ENCODE measurements around the gene MBNL1. TPM values are rescaled to one million over a fixed set of nuclear protein-coding genes. Genes with fewer than 3 reads are reported as not detected.

MBNL1 gene
- total and polyA plus RNA-seq, 4 donors, result 17.1 to 110 (median 62.3) TPM

GRCh38 chr3:152313914-152314313 lies 45.2 kb downstream of the MBNL1 start:
- no peaks in the 10 kb centered on the region for H3K9me3 ChIP-seq (ENCODE audit: control insufficient read depth in 4 of 4, low read length in 3 of 4)
- H3K4me3 ChIP-seq (ENCODE audit: low read depth in 1 of 3, low read length in 3 of 3), result no peak overlapping the region
- H3K4me1 ChIP-seq (ENCODE audit: control insufficient read depth in 4 of 4, insufficient read depth in 4 of 4, low read length in 3 of 4), result peaks cover 8 to 19% (median 10%) of the 10 kb centered on the region in 4 donors
- peak overlapping the region in 1 of 2 donors; percentile 79 for H3K27ac ChIP-seq (ENCODE audit: low read depth in 1 of 2, low read length in 2 of 2)
- no peaks in the 10 kb centered on the region for H3K27me3 ChIP-seq (ENCODE audit: control insufficient read depth in 4 of 4, insufficient read depth in 4 of 4, low read length in 3 of 4)
- TF ChIP-seq HNF4G (IDR thresholded peaks at IDR 0.05), result no peak
- no peak for TF ChIP-seq RXRA (IDR thresholded peaks at IDR 0.05)
- no peak for TF ChIP-seq FOXA1 (IDR thresholded peaks at IDR 0.05)
- no peak for TF ChIP-seq TAF1 (conservative IDR thresholded peaks at IDR 0.05)
- TF ChIP-seq NR2F2 (IDR thresholded peaks at IDR 0.05), result no peak
- TF ChIP-seq SP1 (IDR thresholded peaks at IDR 0.05), result no peak
- no peak for TF ChIP-seq ATF3 (IDR thresholded peaks at IDR 0.05)
- no peak for TF ChIP-seq ZBTB33 (IDR thresholded peaks at IDR 0.05)
- TF ChIP-seq FOXA2 (IDR thresholded peaks at IDR 0.05), result no peak
- TF ChIP-seq RAD21 (IDR thresholded peaks at IDR 0.05), result no peak
- no peak for TF ChIP-seq CTCF (IDR thresholded peaks at IDR 0.05; ENCODE audit: low read depth, low read length, missing input control)
- TF ChIP-seq MAX (IDR thresholded peaks at IDR 0.05), result no peak
- no peak for DNase-seq (ENCODE audit: low spot score)
- no peak overlapping the region for H3K9ac ChIP-seq (ENCODE audit: low read depth in 1 of 2, low read length in 2 of 2)
- H3K36me3 ChIP-seq (ENCODE audit: control insufficient read depth in 4 of 4, insufficient read depth in 3 of 4, low read depth in 1 of 4, low read length in 3 of 4), result no peaks in the 10 kb centered on the region

- DNase-seq (ENCODE audit: low spot score), result no peak
- H3K27ac ChIP-seq (ENCODE audit: low read depth in 1 of 2, low read length in 2 of 2), result peak overlapping the region; percentile 40 to 79
- WGBS, result 62% methylated on average over 3 of the region's 3 CpGs
- H3K9me3 ChIP-seq (ENCODE audit: control insufficient read depth in 4 of 4, low read length in 3 of 4), result no peaks in the 10 kb centered on the region
- no peak overlapping the region for H3K4me3 ChIP-seq (ENCODE audit: low read depth in 1 of 3, low read length in 3 of 3)
- H3K9ac ChIP-seq (ENCODE audit: low read depth in 1 of 2, low read length in 2 of 2), result no peak overlapping the region
- H3K36me3 ChIP-seq (ENCODE audit: control insufficient read depth in 4 of 4, insufficient read depth in 3 of 4, low read depth in 1 of 4, low read length in 3 of 4), result no peaks in the 10 kb centered on the region
- H3K4me1 ChIP-seq (ENCODE audit: control insufficient read depth in 4 of 4, insufficient read depth in 4 of 4, low read length in 3 of 4), result peaks cover 7 to 21% (median 11%) of the 10 kb centered on the region in 4 donors
- no peaks in the 10 kb centered on the region for H3K27me3 ChIP-seq (ENCODE audit: control insufficient read depth in 4 of 4, insufficient read depth in 4 of 4, low read length in 3 of 4)
- TF ChIP-seq FOXA2 (IDR thresholded peaks at IDR 0.05), result no peak
- TF ChIP-seq ATF3 (IDR thresholded peaks at IDR 0.05), result peak; percentile 47
- no peak for TF ChIP-seq CTCF (IDR thresholded peaks at IDR 0.05; ENCODE audit: low read depth, low read length, missing input control)
- no peak for TF ChIP-seq NR2F2 (IDR thresholded peaks at IDR 0.05)
- peak; percentile 48 to 50 for TF ChIP-seq RXRA (IDR thresholded peaks at IDR 0.05)
- TF ChIP-seq MAX (IDR thresholded peaks at IDR 0.05), result peak; percentile 8
- TF ChIP-seq TAF1 (conservative IDR thresholded peaks at IDR 0.05), result no peak
- TF ChIP-seq RAD21 (IDR thresholded peaks at IDR 0.05), result peak in 1 of 2 donors; percentile 45
- no peak for TF ChIP-seq REST (IDR thresholded peaks at IDR 0.05)
- no peak for TF ChIP-seq GABPA (IDR thresholded peaks at IDR 0.05 in 1 of 2, conservative IDR thresholded peaks at IDR 0.05 in 1 of 2)
- TF ChIP-seq EGR1 (IDR thresholded peaks at IDR 0.05; ENCODE audit: low read depth in 2 of 2), result no peak
- peak; percentile 75 for TF ChIP-seq YY1 (IDR thresholded peaks at IDR 0.05)
- no peak for TF ChIP-seq ZBTB33 (IDR thresholded peaks at IDR 0.05)
- TF ChIP-seq SP1 (IDR thresholded peaks at IDR 0.05), result peak; percentile 25
- no peak for TF ChIP-seq FOXA1 (IDR thresholded peaks at IDR 0.05)
- peak; percentile 47 for TF ChIP-seq HNF4G (IDR thresholded peaks at IDR 0.05)
Measured at GRCh38 chr3:152314677-152315353, 46.1 kb downstream of the MBNL1 start.

All from liver (tissue), 9 donors.